ENCODE data around the gene CRAMP1. TPM values are rescaled to one million over a fixed set of nuclear protein-coding genes. Genes with fewer than 3 reads are reported as not detected.

CRAMP1 gene
- total and polyA plus RNA-seq, 2 donors (not counting 3 experiments of a cell fraction or from before 2014, with no cell fraction given) = 21.5 to 30.8 TPM

DNA sequence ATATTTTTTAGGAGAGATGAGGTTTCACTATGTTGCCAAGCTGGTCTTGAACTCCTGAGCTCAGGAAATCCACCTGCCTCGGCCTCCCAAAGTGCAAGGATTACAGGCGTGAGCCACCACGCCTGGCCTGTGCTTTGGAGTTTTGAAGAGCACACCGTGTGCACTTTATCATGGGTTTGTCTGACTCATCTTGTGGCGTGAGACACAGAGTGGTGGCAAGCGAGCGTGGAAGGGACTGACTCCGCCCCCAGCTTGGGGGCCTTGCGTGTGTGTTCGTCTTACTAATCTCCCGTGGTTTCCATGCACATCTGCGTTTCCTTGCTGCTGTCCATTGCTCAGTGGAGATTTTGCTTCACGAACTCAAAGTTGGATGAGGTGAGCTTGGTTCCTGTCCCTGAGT is 22.9 kb downstream of the CRAMP1 start:
- no peak overlapping the region for H3K4me3 ChIP-seq (replicated peaks in 1 of 3; ENCODE audit: insufficient read depth in 1 of 3, low read depth in 1 of 3, low read length in 3 of 3)

DNA sequence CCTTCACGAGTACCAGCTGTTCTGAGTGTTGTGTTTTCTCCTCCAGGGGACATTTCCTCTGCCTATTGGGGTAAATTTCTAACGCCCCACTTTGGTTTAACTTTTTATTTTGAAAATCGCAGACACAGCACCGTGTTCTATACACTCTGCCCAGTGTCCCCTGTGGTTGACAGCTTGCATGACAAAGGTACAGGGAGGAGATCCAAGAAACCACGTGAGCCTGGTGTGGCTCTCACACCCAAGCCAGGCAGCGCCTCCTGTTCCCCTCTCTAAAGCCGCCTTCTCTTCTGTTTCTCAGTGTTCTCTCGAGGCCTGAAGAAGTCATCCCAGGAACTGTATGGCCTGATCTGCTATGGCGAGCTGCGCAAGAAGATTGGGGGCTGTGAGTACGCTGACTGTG is 25.4 kb downstream of the CRAMP1 start:
- H3K4me3 ChIP-seq (replicated peaks in 1 of 3; ENCODE audit: insufficient read depth in 1 of 3, low read depth in 1 of 3, low read length in 3 of 3) = no peak overlapping the region
- H3K4me2 ChIP-seq (ENCODE audit: insufficient read depth, low read length) = no peak overlapping the region
- no peak overlapping the region for H3K9ac ChIP-seq (replicated peaks; ENCODE audit: extremely low read depth, insufficient read depth, low read length)
- H2AFZ ChIP-seq (ENCODE audit: low read depth, low read length) = no peak overlapping the region
- H3K36me3 ChIP-seq (ENCODE audit: control insufficient read depth in 2 of 2, extremely low read depth in 1 of 2, insufficient read depth in 2 of 2, low read length in 2 of 2) = peaks cover 20 to 64% of the 10 kb centered on the region in 2 experiments
- POLR2A ChIA-PET = no interaction called here
- dilution Hi-C loops (cut with MboI; ENCODE audit: extremely low pct_ligation_motif_present, low sequenced_read_pairs) (no loop called here), intact Hi-C loops (cut with micrococcal nuclease) (no loop called here)
- TF ChIP-seq POLR2A (IDR thresholded peaks at IDR 0.05; ENCODE audit: low read depth, low read length) = no peak
- TF ChIP-seq, protein P1, sequence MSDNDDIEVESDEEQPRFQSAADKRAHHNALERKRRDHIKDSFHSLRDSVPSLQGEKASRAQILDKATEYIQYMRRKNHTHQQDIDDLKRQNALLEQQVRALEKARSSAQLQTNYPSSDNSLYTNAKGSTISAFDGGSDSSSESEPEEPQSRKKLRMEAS (IDR thresholded peaks at IDR 0.05; ENCODE audit: insufficient read depth, insufficient read length) = no peak
- no peak for TF ChIP-seq JUN (IDR thresholded peaks at IDR 0.05; ENCODE audit: borderline replicate concordance, insufficient read depth, insufficient read length, low read depth)
- TF ChIP-seq POLR2AphosphoS5 (IDR thresholded peaks at IDR 0.05; ENCODE audit: insufficient read depth, low read depth, low read length) = no peak
- TF ChIP-seq EZH2 (IDR thresholded peaks at IDR 0.05; ENCODE audit: borderline replicate concordance, low read depth, low read length, severe bottlenecking) = no peak
- TF ChIP-seq MYC (IDR thresholded peaks at IDR 0.05; ENCODE audit: low read depth, low read length) = no peak
- no peak for TF ChIP-seq GATA2 (IDR thresholded peaks at IDR 0.05; ENCODE audit: insufficient read depth, insufficient read length, low read depth, low read length)
- no peak for TF ChIP-seq FOS (IDR thresholded peaks at IDR 0.05; ENCODE audit: borderline replicate concordance, insufficient read depth, low read length)
- TF ChIP-seq, protein P2, sequence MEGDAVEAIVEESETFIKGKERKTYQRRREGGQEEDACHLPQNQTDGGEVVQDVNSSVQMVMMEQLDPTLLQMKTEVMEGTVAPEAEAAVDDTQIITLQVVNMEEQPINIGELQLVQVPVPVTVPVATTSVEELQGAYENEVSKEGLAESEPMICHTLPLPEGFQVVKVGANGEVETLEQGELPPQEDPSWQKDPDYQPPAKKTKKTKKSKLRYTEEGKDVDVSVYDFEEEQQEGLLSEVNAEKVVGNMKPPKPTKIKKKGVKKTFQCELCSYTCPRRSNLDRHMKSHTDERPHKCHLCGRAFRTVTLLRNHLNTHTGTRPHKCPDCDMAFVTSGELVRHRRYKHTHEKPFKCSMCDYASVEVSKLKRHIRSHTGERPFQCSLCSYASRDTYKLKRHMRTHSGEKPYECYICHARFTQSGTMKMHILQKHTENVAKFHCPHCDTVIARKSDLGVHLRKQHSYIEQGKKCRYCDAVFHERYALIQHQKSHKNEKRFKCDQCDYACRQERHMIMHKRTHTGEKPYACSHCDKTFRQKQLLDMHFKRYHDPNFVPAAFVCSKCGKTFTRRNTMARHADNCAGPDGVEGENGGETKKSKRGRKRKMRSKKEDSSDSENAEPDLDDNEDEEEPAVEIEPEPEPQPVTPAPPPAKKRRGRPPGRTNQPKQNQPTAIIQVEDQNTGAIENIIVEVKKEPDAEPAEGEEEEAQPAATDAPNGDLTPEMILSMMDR (IDR thresholded peaks at IDR 0.05; ENCODE audit: extremely low read depth in 1 of 2, insufficient read depth in 1 of 2, low read depth in 1 of 2, low read length in 2 of 2) = no peak
- no peaks in the 10 kb centered on the region for H3K27me3 ChIP-seq (ENCODE audit: control insufficient read depth in 2 of 2, insufficient read depth in 2 of 2, low read length in 2 of 2)
- DNase-seq (ENCODE audit: low read depth, low spot score) (no peak), FAIRE-seq (no peak)
- H3K4me1 ChIP-seq (ENCODE audit: control insufficient read depth, extremely low read depth, insufficient read depth, low read length) = peaks cover 13% of the 10 kb centered on the region
- peaks cover 16% of the 10 kb centered on the region for H3K79me2 ChIP-seq (ENCODE audit: control insufficient read depth, insufficient read depth, low read length)
- H3K9me1 ChIP-seq (replicated peaks; ENCODE audit: control insufficient read depth, extremely low read depth, insufficient read depth, low read length) = no peaks in the 10 kb centered on the region
- CTCF ChIA-PET = interaction anchor here (1.7 kb wide), 1 partner anchor 12 kb away, joined by 3 read pairs; no protein-coding TSS in a partner anchor
- BruUV-seq (replicated peaks) = no TSS peak
- no peaks in the 10 kb centered on the region for H3K9me3 ChIP-seq (replicated peaks; ENCODE audit: control insufficient read depth, insufficient read depth, low read length)
- no peaks in the 10 kb centered on the region for H4K20me1 ChIP-seq (replicated peaks; ENCODE audit: control insufficient read depth, extremely low read depth, insufficient read depth, low read length)
- H3K27ac ChIP-seq (ENCODE audit: insufficient read depth, low read depth, low read length) = no peak overlapping the region

More for the DNA sequence above, 22.9 kb downstream of the CRAMP1 start:
- Histone ChIP-seq H3K27me3 (ENCODE audit: control insufficient read depth in 2 of 2, insufficient read depth in 2 of 2, low read length in 2 of 2) (no peaks in the 10 kb centered on the region), H3K9me3 (replicated peaks; ENCODE audit: control insufficient read depth, insufficient read depth, low read length) (no peaks in the 10 kb centered on the region), H2AFZ (ENCODE audit: low read depth, low read length) (no peak overlapping the region), H3K36me3 (ENCODE audit: control insufficient read depth in 2 of 2, extremely low read depth in 1 of 2, insufficient read depth in 2 of 2, low read length in 2 of 2) (peaks cover 20 to 51% of the 10 kb centered on the region in 2 experiments), H3K79me2 (ENCODE audit: control insufficient read depth, insufficient read depth, low read length) (peaks cover 29% of the 10 kb centered on the region), H3K9me1 (replicated peaks; ENCODE audit: control insufficient read depth, extremely low read depth, insufficient read depth, low read length) (no peaks in the 10 kb centered on the region), H3K27ac (ENCODE audit: insufficient read depth, low read depth, low read length) (no peak overlapping the region), H4K20me1 (replicated peaks; ENCODE audit: control insufficient read depth, extremely low read depth, insufficient read depth, low read length) (no peaks in the 10 kb centered on the region), H3K4me2 (ENCODE audit: insufficient read depth, low read length) (no peak overlapping the region), H3K9ac (replicated peaks; ENCODE audit: extremely low read depth, insufficient read depth, low read length) (no peak overlapping the region), H3K4me1 (ENCODE audit: control insufficient read depth, extremely low read depth, insufficient read depth, low read length) (peaks cover 7% of the 10 kb centered on the region)
- ChIA-PET POLR2A (no interaction called here), CTCF (no interaction called here)
- no peak for TF ChIP-seq MYC (IDR thresholded peaks at IDR 0.05; ENCODE audit: low read depth, low read length)
- no peak for TF ChIP-seq FOS (IDR thresholded peaks at IDR 0.05; ENCODE audit: borderline replicate concordance, insufficient read depth, low read length)
- no peak for TF ChIP-seq JUN (IDR thresholded peaks at IDR 0.05; ENCODE audit: borderline replicate concordance, insufficient read depth, insufficient read length, low read depth)
- TF ChIP-seq POLR2AphosphoS5 (IDR thresholded peaks at IDR 0.05; ENCODE audit: insufficient read depth, low read depth, low read length) = no peak
- TF ChIP-seq GATA2 (IDR thresholded peaks at IDR 0.05; ENCODE audit: insufficient read depth, insufficient read length, low read depth, low read length) = no peak
- no TSS peak for BruUV-seq (replicated peaks)
- dilution Hi-C loops (cut with MboI; ENCODE audit: extremely low pct_ligation_motif_present, low sequenced_read_pairs) (no loop called here), intact Hi-C loops (cut with micrococcal nuclease) (no loop called here)
- DNase-seq (ENCODE audit: low read depth, low spot score) = no peak
- FAIRE-seq = no peak
